ENCODE results near the gene NT5E.

The NT5E gene

DNA sequence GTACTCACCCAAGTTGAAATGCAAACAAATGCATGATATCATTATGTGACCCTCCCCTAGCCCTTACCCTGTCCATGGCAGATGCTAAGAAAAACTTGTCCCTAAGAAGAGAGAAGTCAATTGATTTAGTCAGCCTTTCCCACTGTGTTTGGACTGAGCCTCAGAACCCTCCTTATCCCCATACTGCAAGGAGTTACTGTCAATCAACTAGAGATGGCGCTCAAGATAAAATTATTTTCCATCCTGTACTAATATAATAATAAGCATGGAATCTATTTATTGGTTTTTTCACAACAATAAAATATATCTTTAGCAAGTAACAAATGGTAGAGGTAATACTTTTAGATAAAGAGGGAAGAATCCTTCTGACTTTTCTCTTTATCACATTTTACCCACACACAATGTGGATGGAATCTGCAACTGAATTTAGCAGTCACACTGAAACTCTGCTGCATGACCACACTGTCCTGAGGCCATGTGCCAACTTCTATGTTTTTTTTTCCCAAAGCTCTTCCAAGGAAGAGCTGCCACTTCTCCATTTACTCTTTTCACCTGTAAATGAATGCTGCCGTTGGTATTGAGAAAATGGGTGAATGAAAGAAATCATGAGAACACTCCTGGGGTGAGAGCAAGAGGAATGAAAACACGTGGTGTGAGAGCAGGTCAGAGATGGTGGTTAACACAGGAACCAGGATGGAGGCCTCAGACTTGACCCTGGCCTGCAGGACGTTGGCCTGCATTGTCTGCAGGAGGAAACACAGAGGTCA lies 10.5 kb downstream of the NT5E start:
- DNase-seq (ENCODE audit: low read depth), result no peak

DNA sequence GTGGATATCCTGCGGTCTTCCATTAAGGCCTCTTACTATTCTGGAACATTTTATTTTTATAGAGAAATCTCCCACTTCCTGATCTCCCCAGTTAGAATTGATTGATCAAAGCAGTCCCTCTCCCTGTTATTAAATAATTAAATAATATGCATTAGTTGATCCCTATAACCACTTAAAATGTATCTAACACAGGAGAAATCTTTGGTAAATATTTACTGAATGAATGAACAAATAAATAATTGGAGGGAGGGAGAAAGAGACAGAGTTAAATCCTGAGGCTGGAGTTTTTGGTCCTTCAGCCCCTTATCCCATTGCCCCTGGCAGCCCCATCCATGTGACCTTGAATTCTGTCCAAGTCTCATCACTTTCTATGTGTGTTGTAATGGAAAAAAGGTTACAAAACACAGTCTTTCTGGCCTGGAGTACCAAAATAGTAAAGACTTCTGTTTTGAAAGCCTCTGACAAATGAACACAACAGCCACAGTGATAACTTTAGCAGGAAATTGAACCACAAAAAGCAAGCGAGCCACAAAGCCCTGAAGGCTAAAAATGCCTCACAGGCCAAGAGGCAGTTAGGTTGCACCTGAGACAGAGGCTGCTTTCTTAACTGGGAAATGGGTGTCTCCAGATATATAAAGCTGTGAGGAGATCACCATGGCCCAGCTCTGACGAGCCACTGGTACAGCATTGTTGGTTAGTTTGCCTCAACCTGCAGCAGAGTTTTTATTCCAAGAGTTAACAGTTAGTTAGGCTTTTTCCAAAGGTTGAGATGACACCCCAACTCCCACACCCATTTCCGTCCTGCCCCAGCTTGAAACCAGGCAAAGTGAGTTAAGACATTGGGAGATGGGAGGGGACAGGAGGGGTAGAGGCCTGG lies 11.3 kb downstream of the NT5E start:
- DNase-seq (ENCODE audit: low read depth), result peak; percentile 62

DNA sequence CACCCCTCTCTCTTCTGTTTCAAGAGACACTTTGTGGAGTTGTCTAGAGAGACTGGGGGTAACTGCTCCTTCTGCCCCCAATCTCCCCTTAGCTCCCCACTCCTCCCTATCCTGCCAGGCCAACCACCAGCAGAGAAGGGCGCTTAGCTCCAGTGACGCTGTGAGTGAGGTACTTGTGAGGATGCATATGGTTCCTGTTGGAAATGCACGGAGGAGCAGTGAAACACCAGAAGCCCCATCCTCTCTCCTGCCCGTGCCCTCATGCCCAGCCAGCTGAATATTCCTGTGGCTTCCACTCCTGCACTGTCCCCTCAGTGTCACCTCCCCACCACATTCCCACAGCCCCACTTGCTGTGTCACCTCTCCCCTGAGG lies 11.9 kb downstream of the NT5E start:
- DNase-seq (ENCODE audit: low read depth), result no peak

DNA sequence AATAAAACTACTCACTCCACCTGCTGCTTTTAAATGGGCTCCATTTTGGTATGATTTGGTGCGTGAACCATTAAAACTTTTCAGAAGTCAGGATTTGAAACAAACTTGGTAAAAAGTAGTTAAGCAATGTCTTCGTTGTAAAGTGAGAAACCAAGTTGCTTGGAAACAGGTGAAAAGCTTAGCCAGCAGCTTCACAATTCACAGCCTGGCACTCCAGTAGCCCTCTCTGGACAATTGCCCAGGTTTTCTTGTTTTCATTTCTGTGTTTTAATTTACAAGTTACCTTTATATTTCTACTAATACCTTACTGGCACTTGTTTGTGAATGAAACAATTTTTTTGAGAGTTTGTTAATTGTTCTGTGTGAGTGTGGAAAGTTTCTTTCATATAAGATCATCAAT lies 12.8 kb downstream of the NT5E start:
- no peak for DNase-seq (ENCODE audit: low read depth)

DNA sequence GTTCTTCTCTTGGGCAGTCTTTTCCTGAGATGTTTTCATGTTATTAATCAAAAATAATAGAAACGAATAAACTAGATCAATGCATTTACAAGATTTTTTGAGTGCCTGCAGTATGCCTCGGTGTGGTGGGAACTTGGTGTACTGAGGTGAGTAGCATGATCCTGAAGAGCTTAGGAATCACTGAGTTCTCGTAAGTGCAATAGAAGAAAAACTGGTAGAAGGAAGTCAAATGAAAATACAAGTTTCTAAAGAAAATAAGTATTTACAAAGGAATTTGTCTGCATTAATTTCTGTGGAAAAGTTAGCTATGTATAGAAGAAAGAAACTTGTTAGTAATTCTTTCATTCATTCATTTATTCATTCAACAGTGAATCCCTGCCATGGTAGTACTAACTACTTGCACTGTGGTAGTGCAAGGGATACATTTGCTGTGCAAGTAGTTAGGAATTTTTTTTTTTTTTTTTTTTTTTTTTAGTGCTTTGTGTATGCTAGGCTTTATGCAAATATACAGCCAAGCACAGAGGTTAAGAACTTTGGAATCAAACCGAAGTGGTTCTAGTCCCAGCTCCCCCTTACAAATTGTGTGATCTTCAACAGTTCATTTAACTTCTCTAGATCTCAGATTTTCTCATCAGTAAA lies 13.9 kb downstream of the NT5E start:
- peak; percentile 36 for DNase-seq (ENCODE audit: low read depth)

DNA sequence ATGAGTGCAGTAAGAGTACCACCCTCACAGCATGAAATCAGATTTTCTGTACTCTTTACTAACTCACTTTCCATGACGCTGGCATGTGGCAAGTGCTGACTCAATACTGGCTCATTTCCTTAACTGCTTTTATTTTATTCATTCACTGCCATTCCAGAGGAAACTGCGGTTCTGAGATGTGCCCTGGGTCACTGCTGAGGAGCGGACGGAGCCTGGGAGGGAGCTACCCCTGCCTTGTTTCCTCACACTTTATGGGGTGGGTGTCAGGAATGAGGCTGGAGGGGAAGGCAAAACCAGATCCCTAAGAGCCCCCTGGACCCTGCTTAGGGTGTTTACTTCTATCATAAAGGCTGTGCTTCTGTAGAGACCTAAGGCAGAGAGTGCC lies 14.4 kb downstream of the NT5E start:
- peak; percentile 99 for DNase-seq (ENCODE audit: low read depth)

DNA sequence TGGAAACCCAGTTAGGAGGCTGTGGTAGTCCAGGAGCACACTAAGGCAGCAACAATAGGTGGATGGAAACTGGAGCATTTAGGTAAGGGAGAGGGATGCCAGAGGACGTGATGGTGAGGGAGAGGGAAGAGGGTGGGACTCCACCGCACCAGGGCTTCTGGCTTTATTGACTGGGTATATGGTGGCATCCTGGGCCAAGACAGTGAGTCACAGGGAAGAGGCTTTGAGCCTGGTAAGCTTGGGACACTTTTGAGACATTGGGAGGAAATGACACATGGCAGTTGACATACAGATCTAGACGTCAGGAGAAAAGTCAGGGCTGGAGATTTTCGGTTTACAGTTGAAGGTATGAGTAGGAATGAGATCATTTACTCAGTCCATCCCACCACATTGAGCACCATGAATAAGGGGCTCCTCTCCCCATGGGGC lies 14.9 kb downstream of the NT5E start:
- DNase-seq (ENCODE audit: low read depth), result peak; percentile 100

DNA sequence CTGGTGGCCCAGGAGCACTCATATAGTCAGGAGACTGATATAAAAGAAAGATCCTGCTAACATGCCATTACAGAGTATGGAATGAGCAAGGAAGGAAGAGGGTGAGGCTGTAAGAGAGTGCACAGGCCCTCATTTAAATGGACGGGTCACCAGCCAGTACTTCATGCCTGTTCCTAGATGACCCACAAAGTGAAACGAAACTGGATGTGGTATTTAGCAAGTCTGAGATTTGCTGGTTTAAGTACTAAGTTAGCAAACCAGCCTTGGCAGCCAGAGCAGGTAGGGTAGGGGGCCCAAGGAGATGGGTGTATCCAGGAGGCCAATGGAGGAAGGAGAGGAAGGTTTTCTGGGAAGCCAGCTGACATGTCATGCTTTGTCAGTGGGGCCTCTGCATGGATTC lies 15.9 kb downstream of the NT5E start:
- DNase-seq (ENCODE audit: low read depth), result no peak

DNA sequence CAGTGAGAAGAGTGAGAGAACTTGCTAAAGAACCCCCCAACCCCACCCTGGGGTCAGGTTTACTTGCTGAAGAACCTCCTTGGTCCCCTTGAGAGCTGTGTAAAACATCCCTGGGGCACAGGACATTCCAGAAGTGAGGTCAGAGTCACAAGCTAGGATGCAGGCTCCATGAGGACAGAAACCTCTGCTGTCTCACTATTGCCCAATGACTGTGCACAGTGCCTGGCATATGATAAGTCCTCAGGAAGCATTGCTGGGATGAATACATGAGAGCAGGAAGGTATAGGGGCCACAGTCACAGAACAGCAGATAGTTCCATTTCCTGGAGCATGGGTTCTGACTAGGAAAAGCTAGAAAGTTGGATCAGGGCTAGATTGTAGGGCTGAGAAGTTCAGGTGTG lies 18.4 kb downstream of the NT5E start:
- peak; percentile 81 for DNase-seq (ENCODE audit: low read depth)

DNA sequence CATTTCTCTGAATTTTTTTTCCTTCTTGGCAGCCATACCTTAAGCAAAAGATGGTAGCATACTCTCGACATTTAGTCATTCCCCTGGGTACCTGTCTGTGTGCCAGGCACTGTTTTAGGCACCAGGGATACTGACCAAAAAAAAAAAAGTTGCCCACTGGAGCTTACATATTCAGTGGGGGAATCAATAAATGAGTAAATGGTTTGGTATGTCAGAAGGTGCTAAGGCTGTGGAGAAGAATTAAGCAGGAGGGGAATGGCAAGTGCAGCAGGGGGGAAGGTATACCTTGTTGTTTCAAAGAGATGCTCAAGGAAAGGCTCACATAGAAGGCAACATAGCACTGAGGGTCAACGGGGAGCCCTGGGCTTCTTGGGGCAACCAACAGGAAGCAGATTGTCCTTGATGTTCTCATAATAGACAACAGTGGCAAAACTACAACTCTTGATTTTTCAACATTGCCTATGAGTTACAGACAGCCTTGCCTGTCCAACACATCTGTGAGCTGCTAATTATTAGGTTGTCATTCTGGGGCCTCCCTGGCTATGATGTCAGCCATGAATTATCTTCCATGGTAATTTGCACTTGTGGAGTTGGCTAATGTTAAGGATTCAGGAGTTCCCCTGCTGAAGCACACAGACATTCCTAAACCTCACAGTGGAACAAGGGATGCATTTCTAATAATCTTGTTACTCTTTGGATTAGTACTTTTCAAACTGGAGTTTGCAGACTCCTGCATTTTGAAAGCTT lies 19.6 kb downstream of the NT5E start:
- DNase-seq (ENCODE audit: low read depth), result no peak

DNA sequence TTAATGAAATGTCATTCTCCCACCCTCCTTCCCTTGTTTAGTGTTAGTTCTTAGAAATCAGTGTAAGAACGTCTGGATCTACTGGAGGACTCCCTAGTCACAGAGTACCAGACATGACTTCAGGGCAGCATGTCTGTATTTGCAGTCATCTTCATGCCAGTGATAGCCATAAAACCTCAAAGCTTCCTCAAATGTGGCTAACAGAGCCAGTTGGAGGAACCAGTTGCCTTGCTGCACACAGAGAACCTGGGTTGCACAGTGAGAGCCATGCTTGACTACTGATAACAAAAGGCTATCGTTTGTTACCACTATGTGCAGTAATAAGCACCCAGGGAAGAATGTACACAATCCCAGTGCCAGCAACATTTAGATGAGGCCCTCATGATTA lies 20.1 kb downstream of the NT5E start:
- no peak for DNase-seq (ENCODE audit: low read depth)

DNA sequence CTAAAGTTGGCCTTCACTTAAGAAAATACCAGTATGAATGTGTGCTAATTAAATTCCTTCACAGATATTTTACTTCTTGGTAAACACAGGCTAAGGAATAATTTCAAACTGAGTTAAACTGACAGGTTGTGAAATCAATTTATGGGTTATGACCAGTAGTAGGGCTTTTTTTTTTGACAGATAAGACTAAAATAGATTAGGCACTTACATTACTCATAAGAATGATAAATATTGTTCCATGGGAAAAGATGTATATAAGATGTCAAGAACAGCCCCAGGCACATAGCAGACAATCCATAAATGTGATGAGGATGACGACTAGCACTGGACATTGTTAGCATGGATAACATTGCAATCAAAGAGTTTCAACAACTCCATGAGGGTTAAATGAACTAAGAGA lies 22.9 kb downstream of the NT5E start:
- DNase-seq (ENCODE audit: low read depth), result peak; percentile 78

DNA sequence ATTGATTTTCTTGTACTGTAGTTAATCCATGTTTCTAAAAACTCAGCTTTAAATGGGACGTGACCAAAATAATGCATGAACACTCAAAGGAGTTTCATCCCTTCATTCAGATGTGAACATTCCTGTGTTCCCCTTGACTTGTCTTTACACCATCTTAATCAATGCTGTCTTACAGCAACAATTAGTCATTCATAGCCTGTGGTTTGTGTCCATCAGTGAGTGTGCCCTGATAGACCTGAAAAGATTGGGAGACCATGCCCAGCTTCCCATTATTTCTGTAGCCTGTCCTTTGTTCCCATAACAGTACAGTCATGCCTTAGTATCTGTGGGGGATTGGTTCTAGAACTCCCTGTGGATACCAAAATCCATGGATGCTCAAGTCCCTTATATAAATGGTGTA lies 23.9 kb downstream of the NT5E start:
- peak; percentile 54 for DNase-seq (ENCODE audit: low read depth)

DNA sequence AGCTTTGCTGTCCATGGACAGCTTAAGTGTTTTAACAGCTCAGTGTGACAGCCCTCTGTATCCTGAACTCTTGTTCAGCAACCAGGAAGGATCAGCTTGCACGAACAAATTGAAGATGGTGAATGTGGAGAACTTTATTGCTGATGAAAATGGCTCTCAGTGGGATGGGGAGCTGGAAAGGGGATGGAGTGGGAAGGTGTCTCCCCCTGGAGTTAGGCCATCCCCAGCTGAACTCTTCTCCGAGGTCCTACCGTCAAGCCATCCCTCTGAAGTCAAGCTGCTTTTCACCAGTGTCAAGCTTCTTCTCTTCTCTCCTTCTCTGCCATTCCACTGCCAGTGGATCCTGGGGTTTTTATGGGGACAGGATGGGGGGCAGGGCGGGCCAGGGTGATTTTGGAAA lies 26.6 kb downstream of the NT5E start:
- no peak for DNase-seq (ENCODE audit: low read depth)

DNA sequence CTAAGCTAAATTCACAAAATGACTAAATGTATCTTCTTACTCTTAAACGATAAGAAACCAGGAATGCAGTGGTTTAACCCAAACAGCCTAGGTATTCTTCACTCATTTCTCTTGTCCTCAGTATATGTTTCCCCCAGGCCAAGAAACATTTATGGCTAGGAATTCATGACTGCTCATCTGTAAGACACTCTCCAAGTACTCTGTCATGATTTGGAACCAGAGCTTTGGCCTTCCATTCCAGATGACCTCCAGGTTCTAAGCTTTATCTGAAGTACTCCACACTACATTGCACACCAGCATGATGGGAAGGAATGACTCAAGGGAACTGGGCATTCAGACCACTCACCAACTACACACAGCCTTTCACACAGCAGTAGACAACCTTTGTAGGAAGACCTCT lies 29.3 kb downstream of the NT5E start:
- no peak for DNase-seq (ENCODE audit: low read depth)

DNA sequence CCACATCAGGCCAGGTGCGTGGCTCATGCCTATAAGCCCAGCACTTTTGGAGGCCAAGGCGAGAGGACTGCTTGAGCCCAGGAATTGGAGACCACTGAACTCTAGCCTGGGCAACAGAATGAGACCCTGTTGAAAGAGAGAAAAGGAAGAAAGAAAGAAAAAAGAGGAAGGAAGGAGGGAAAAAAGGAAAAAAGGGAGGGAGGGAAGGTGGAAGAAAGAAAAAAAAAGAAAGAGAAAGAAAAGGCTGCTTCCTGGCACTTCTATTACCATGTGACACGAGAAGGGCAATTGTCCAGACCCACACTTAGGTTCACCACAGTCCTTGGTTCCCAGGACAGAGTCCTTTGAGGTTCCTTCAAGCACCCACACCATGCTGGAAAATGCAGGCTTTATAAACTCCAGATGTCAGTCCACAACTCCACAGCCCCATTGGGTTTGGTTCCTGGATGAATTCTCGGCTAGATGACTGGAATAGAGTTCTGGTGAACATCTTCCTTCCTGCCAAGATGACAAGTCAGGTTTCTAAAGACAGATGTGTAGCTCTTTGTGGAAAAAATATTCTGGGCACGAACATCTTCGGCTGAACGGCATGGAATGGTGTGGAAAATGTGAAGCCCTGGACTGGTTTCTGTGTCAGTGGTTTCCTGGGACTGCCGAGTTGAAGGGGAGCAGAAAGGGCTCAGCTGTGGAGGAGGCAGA lies 32.5 kb downstream of the NT5E start:
- DNase-seq (ENCODE audit: low read depth), result no peak

DNA sequence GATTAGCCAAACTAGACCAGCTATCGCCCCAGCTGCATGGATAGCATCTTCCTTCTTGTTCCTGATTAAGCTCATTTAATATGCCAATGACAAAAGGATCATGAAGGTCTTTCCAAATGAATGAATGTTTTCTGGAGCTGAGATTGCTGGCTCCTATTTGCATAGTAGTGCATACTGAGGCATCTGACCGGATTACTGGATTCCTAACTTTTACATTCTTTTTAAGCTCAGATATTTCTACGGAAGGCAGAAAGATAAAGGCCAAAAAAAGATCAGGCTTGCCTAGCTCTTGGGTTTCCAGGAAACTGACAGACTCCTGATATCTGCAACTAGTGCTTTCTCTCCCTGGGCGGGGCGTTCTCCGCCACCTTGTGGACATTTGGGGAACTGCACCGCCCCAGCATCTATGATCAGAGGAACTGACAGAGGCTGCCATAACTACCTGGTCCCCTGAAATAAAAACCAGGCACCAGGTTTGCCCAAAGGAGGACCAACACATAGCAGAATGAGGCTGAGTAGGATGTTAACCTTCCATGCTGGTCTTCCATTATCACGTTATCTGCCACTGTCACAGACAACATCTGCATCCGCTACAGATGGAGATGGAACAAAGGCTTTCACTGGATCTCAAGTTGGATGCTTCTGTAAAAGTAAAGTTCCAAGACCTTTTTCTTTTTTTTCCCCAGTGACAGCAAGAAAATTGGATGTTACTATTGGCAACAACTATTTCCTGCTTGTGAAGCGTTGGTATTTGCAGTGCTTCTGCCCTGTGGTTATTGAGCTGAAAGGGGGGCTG lies 33.2 kb downstream of the NT5E start:
- peak; percentile 81 for DNase-seq (ENCODE audit: low read depth)

DNA sequence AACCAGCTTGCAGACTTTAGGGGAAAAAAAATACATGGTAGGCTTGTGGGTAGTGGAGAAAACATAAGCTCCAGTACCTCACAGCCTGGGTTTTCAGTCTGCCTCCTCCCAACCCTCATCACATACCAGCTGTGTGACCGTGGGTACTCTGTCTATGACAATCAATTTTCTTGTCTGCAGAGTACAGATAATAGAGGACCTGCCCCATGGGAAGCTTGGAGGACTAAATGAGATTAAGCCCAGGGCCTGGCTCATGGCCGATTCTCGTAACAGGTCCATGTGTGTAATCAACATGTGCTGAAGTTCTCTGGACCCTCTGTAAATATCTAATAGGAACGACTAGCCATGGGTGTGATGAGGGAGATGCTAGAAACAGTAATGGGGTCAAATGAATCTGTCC lies 34.0 kb downstream of the NT5E start:
- no peak for DNase-seq (ENCODE audit: low read depth)

DNA sequence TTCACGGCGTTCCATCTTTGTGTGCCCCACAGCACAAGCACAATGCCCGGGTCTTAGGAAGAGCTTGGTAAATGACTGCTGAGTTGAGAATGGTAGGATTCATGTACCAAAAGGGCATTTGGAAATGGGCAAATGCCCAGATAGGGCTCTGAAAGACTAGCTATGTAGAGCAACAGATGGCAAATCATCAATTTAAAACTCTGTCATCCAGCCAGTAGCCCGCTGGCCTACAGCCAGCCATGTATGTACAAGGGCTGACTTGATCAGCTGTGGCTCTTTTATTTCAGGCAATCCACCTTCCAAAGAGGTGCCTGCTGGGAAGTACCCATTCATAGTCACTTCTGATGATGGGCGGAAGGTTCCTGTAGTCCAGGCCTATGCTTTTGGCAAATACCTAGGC lies 35.1 kb downstream of the NT5E start:
- DNase-seq (ENCODE audit: low read depth), result no peak

DNA sequence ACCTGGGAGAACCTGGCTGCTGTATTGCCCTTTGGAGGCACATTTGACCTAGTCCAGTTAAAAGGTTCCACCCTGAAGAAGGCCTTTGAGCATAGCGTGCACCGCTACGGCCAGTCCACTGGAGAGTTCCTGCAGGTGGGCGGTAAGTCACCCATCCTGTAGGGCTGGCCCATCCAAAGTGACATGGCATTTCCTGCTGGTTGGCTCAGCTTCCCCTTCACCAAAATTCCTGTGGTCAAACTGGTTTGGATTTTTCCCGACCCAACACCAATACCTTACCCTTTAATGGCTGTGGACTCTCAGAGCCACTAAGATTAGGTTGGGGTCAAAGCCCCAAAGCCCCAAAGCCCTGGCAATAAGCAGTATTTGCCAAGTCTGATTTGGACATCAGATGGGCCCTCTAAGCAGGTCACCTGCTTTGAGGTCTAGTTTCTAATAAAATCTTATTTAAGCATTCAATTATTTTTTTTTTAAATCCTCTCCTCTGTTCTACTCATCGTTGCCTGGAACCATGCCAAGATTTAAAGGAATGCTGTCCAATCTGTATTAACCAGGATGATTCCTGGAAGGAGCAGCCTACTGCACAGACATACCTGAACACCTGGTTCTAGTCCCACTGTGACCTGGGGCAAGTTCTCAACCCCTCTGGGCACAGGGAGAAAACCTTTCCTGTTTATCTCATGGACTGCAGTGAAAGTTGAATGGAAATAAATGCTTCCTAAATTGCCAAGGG lies 40.8 kb downstream of the NT5E start:
- peak; percentile 45 for DNase-seq (ENCODE audit: low read depth)

Measured in ELR (cell line).